ENCODE results near the gene ARGLU1. TPM values are rescaled to one million over a fixed set of nuclear protein-coding genes. Genes with fewer than 3 reads are reported as not detected.
"Not testable (repeated sequence)": the region's sequence is repeated elsewhere in the genome, so short reads cannot be mapped to it uniquely, and the experiment has no call there.

ARGLU1 gene
- total and polyA plus RNA-seq, 12 donors = 19.1 to 130 (median 58.3) TPM

GRCh38 chr13:106603546-106603945, 35.6 kb upstream of the ARGLU1 start:
- DNase-seq = no peak
- Histone ChIP-seq H3K9me3 (replicated peaks in 1 of 3) (no peaks in the 10 kb centered on the region), H3K4me3 (no peak overlapping the region), H3K4me1 (replicated peaks in 1 of 2) (no peaks in the 10 kb centered on the region), H3K27me3 (no peaks in the 10 kb centered on the region), H3K36me3 (replicated peaks in 1 of 2) (no peaks in the 10 kb centered on the region), H3K27ac (no peak overlapping the region)
- no peak for TF ChIP-seq CTCF (IDR thresholded peaks at IDR 0.05)
- no peak for TF ChIP-seq POLR2A (IDR thresholded peaks at IDR 0.05)
- intact Hi-C loops (cut with DNase I) = no loop called here
- 31 to 43% (median 35%) methylated on average over 7 of the region's 7 CpGs for WGBS, 4 donors

GRCh38 chr13:106602178-106602577, 34.2 kb upstream of the ARGLU1 start:
- Histone ChIP-seq H3K4me1 (replicated peaks in 1 of 2) (no peaks in the 10 kb centered on the region), H3K9me3 (replicated peaks in 1 of 3) (no peaks in the 10 kb centered on the region), H3K27ac (no peak overlapping the region), H3K4me3 (no peak overlapping the region), H3K36me3 (replicated peaks in 1 of 2) (no peaks in the 10 kb centered on the region), H3K27me3 (no peaks in the 10 kb centered on the region)
- TF ChIP-seq CTCF (IDR thresholded peaks at IDR 0.05) (no peak), POLR2A (IDR thresholded peaks at IDR 0.05) (no peak)
- WGBS, 4 donors = 86 to 99% (median 94%) methylated on average over 3 of the region's 3 CpGs
- intact Hi-C loops (cut with DNase I) = no loop called here
- DNase-seq = no peak

GRCh38 chr13:106601489-106601888, 33.6 kb upstream of the ARGLU1 start:
- Histone ChIP-seq H3K4me3 (no peak overlapping the region), H3K27me3 (no peaks in the 10 kb centered on the region), H3K36me3 (replicated peaks in 1 of 2) (no peaks in the 10 kb centered on the region), H3K27ac (no peak overlapping the region), H3K4me1 (replicated peaks in 1 of 2) (no peaks in the 10 kb centered on the region), H3K9me3 (replicated peaks in 1 of 3) (no peaks in the 10 kb centered on the region)
- intact Hi-C loops (cut with DNase I) = no loop called here
- WGBS, 4 donors = 76 to 79% (median 78%) methylated on average over 6 of the region's 6 CpGs
- no peak for DNase-seq
- TF ChIP-seq POLR2A (IDR thresholded peaks at IDR 0.05) (no peak), CTCF (IDR thresholded peaks at IDR 0.05) (no peak)

GRCh38 chr13:106600798-106601135, 32.8 kb upstream of the ARGLU1 start:
- WGBS, 4 donors = 28 to 69% (median 49%) methylated on average over 2 of the region's 2 CpGs
- DNase-seq; H3K27me3 ChIP-seq; intact Hi-C loops (cut with DNase I); H3K9me3 ChIP-seq (replicated peaks in 1 of 3); H3K27ac ChIP-seq; H3K4me3 ChIP-seq; H3K4me1 ChIP-seq (replicated peaks in 1 of 2); H3K36me3 ChIP-seq (replicated peaks in 1 of 2): not testable (repeated sequence)

GRCh38 chr13:106599875-106600797, 32.2 kb upstream of the ARGLU1 start:
- H3K27ac ChIP-seq = no peak overlapping the region
- H3K36me3 ChIP-seq (replicated peaks in 1 of 2) = no peaks in the 10 kb centered on the region
- 66 to 71% (median 68%) methylated on average over 6 of the region's 6 CpGs for WGBS, 4 donors
- intact Hi-C loops (cut with DNase I) = no loop called here
- H3K27me3 ChIP-seq = no peaks in the 10 kb centered on the region
- no peaks in the 10 kb centered on the region for H3K9me3 ChIP-seq (replicated peaks in 1 of 3)
- TF ChIP-seq CTCF (IDR thresholded peaks at IDR 0.05) (no peak), POLR2A (IDR thresholded peaks at IDR 0.05) (no peak)
- H3K4me1 ChIP-seq (replicated peaks in 1 of 2) = no peaks in the 10 kb centered on the region
- peak in 3 of 7 donors; percentile 20 to 37 (median 27) for DNase-seq
- H3K4me3 ChIP-seq = no peak overlapping the region

Data from adrenal gland (tissue), 12 donors.